Spleen (tissue), 11 donors: Measurements from ENCODE around the gene NAA30. TPM values are rescaled to one million over a fixed set of nuclear protein-coding genes. Genes with fewer than 3 reads are reported as not detected.

Source experiments
- DNase-seq: peaks from one replicate; pipeline ENCODE4 v3.0.0-alpha.2; 2020
- H3K27ac ChIP-seq, 8 donors: fragments of 200-600 bp; sonication (generic) in 7 of 8; 1 replicate in 4 of 8; 2 replicates in 4 of 8; pipeline versions ENCODE4 v1.5.0 to v1.8.0; 2016 to 2021; ENCODE audit warnings: inconsistent platforms in 4 of 8, mild to moderate bottlenecking in 4 of 8, moderate library complexity in 1 of 8
- H3K27me3 ChIP-seq, 7 donors: fragments of 200-600 bp; sonication (generic) in 6 of 7; replicated peaks in 1 of 7; 1 replicate in 4 of 7; 2 replicates in 3 of 7; pipeline versions ENCODE4 v1.5.0 to v1.8.0; 2016 to 2021; ENCODE audit warnings: inconsistent platforms in 3 of 7, mild to moderate bottlenecking in 1 of 7
- H3K36me3 ChIP-seq, 6 donors: fragments of 200-600 bp; sonication (generic) in 5 of 6; 1 replicate in 4 of 6; 2 replicates in 2 of 6; pipeline versions ENCODE4 v1.5.0 to v1.8.0; 2016 to 2021; ENCODE audit warnings: inconsistent platforms in 2 of 6
- H3K4me1 ChIP-seq, 6 donors: fragments of 200-600 bp; sonication (generic) in 5 of 6; 1 replicate in 3 of 6; 2 replicates in 3 of 6; pipeline versions ENCODE4 v1.5.0 to v1.8.0; 2016 to 2021; ENCODE audit warnings: inconsistent platforms in 3 of 6
- H3K4me3 ChIP-seq, 8 donors: fragments of 200-600 bp; sonication (generic) in 7 of 8; 1 replicate in 4 of 8; 2 replicates in 4 of 8; pipeline versions ENCODE4 v1.5.0 to v1.8.0; 2016 to 2021; ENCODE audit warnings: inconsistent platforms in 4 of 8, mild to moderate bottlenecking in 4 of 8, moderate library complexity in 2 of 8
- H3K9me3 ChIP-seq, 8 donors: fragments of 200-600 bp; sonication (generic) in 7 of 8; 1 replicate in 4 of 8; 2 replicates in 4 of 8; pipeline versions ENCODE4 v1.5.0 to v1.8.0; 2016 to 2021; ENCODE audit warnings: inconsistent platforms in 4 of 8
- CTCF ChIP-seq, 11 experiments: fragments of 200-600 bp in 7 of 11; fragments of 450-650 bp in 4 of 11; sonication (generic) in 4 of 11; IDR thresholded peaks in 8 of 11; conservative IDR thresholded peaks in 3 of 11; 1 replicate in 7 of 11; 2 replicates in 4 of 11; pipeline versions ENCODE4 v1.4.0 to v1.8.0; 2016 to 2021; ENCODE audit warnings: antibody characterized with exemption in 11 of 11, inconsistent platforms in 4 of 11, mild to moderate bottlenecking in 1 of 11
- POLR2A ChIP-seq, 3 donors: fragments of 450-650 bp; IDR thresholded peaks; one replicate each; pipeline ENCODE4 v1.5.1; 2017; ENCODE audit warnings: antibody characterized with exemption in 3 of 3, mild to moderate bottlenecking in 1 of 3
- POLR2AphosphoS5 ChIP-seq, 3 donors: sonication (generic); formaldehyde crosslinking; IDR thresholded peaks; one replicate each; pipeline ENCODE4 v1.5.1; 2017; ENCODE audit warnings: antibody characterized with exemption in 3 of 3
- WGBS, 5 donors: extraction: QIAGEN DNeasy Blood & Tissue Kit in 3 of 5; methylation state at CpG; one replicate each; pipeline versions ENCODE4 v1.1.5 to v1.1.7; 2013 to 2018; 5-methylcytosine and 5-hydroxymethylcytosine counted together
- intact Hi-C: fragments of 100-400 bp; cut with DNase I; formaldehyde crosslinking; loops from one replicate; pipeline ENCODE4 v1.15.0; 2023; ENCODE audit warnings: low total_unique reads
- polyA plus RNA-seq, 3 donors: library from polyadenylated mRNA; stranded (reverse); fragments of 200-250 nt; gene quantifications; one replicate each; pipeline ENCODE4 v1.2.1, GENCODE V29; 2013
- total RNA-seq, 7 donors: library from RNA; depleted of rRNA in 3 of 7; stranded (reverse); fragments of >200 nt in 3 of 7; fragmentation: NEBNext Ultra II Directional in 4 of 7; extraction: Animal tissue kit (Norgen Biotek cat#: 25700) in 4 of 7; gene quantifications; one replicate each; pipeline versions ENCODE4 v1.1.0 to v1.2.1, GENCODE V29; 2016 to 2021
- donor health status: healthy with polysubstance abuse.
- donor health status: DM: no; HTN: no; CAD: no; lungs with moderate emphysema.
- donor health status: DM: no; HTN: no; CAD: no.
- donor health status: Bipolar disorder and iron deficiency.
- donor health status: healthy.
- donor health status: DM: no; HTN: no; CAD: no.
- donor health status: DM: yes; HTN: yes; CAD: no.

Gene NAA30
- total and polyA plus RNA-seq, 10 donors, result 2.8 to 24.4 (median 16.2) TPM

DNA sequence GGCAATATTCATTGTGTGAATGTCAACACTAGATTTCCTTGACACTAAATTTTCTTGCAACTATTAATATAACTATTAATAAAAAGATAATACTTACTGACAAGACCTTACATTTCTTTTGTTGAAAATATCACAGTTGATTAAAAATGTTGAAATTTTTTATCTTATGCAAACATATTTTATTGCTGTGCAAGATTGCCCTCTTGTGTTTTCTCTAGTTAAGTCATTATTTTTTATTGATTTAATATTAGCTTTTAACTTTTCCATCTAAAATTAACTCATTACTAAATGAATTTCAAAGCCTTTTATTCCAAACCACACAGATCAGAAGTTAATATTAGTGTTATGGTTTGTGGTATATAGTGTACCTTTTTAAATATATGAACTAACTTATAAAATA lies 11.7 kb upstream of the NAA30 start:
- intact Hi-C loops, result no loop called here
- Histone ChIP-seq H3K27me3 (no peaks in the 10 kb centered on the region), H3K9me3 (no peaks in the 10 kb centered on the region), H3K27ac (no peak overlapping the region), H3K36me3 (no peaks in the 10 kb centered on the region), H3K4me3 (no peak overlapping the region), H3K4me1 (no peaks in the 10 kb centered on the region)
- TF ChIP-seq POLR2A (IDR thresholded peaks at IDR 0.05) (no peak), POLR2AphosphoS5 (IDR thresholded peaks at IDR 0.05) (no peak), CTCF (IDR thresholded peaks at IDR 0.05 in 8 of 11, conservative IDR thresholded peaks at IDR 0.05 in 3 of 11) (no peak)
- DNase-seq, result no peak

- no peak for TF ChIP-seq POLR2A (IDR thresholded peaks at IDR 0.05)
- no peak for TF ChIP-seq CTCF (IDR thresholded peaks at IDR 0.05 in 8 of 11, conservative IDR thresholded peaks at IDR 0.05 in 3 of 11)
- TF ChIP-seq POLR2AphosphoS5 (IDR thresholded peaks at IDR 0.05), result no peak
- Histone ChIP-seq H3K9me3 (no peaks in the 10 kb centered on the region), H3K4me3 (no peak overlapping the region), H3K4me1 (no peaks in the 10 kb centered on the region), H3K36me3 (no peaks in the 10 kb centered on the region), H3K27me3 (no peaks in the 10 kb centered on the region), H3K27ac (no peak overlapping the region)
- DNase-seq, result no peak
- intact Hi-C loops, result no loop called here
- WGBS, 5 donors, result 75 to 89% (median 79%) methylated on average over 3 of the region's 3 CpGs
Measured at GRCh38 chr14:57380935-57381334, 9.5 kb upstream of the NAA30 start.

GRCh38 chr14:57382283-57382682 lies 8.1 kb upstream of the NAA30 start:
- intact Hi-C loops, result no loop called here
- H3K27ac ChIP-seq, result no peak overlapping the region
- H3K27me3 ChIP-seq, result no peaks in the 10 kb centered on the region
- no peak for DNase-seq
- no peaks in the 10 kb centered on the region for H3K4me1 ChIP-seq
- no peaks in the 10 kb centered on the region for H3K9me3 ChIP-seq
- no peaks in the 10 kb centered on the region for H3K36me3 ChIP-seq
- TF ChIP-seq CTCF (IDR thresholded peaks at IDR 0.05 in 8 of 11, conservative IDR thresholded peaks at IDR 0.05 in 3 of 11) (no peak), POLR2A (IDR thresholded peaks at IDR 0.05) (no peak), POLR2AphosphoS5 (IDR thresholded peaks at IDR 0.05) (no peak)
- H3K4me3 ChIP-seq, result no peak overlapping the region
- WGBS, 5 donors, result 67 to 87% (median 71%) methylated on average over 2 of the region's 2 CpGs

DNA sequence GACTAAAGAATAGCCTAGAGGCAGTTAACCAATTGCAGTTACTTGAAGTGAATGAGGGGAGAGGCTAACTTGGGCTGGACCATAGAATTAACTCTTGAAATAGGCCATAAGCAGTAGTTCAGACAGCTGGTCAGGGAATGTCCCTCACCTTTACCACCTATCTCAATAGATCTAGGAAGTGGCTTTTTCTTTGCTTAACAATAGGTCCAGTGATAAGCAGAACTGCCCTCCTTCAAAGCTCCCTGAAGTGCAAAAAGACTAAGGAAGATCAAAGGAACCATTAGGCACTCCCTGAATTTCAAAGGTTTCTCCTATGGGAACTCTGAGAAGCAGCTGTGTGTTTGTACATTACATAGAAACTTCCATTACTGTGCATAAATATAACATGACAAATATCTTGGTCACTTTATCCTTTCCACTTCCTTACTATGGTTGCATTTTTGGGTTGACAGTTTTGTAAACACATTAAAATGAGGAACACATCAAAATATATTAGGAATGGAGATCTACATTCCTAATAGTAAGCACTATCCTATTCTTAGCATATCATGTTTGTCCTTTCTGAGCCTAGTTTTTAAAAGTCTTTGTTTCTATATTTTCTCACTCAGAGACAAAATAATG lies 7.2 kb upstream of the NAA30 start:
- no peak for DNase-seq
- no peak overlapping the region for H3K27ac ChIP-seq
- H3K36me3 ChIP-seq, result no peaks in the 10 kb centered on the region
- H3K4me3 ChIP-seq, result no peak overlapping the region
- H3K9me3 ChIP-seq, result no peaks in the 10 kb centered on the region
- no peaks in the 10 kb centered on the region for H3K4me1 ChIP-seq
- intact Hi-C loops, result no loop called here
- no peaks in the 10 kb centered on the region for H3K27me3 ChIP-seq
- TF ChIP-seq POLR2AphosphoS5 (IDR thresholded peaks at IDR 0.05) (no peak), POLR2A (IDR thresholded peaks at IDR 0.05) (no peak), CTCF (IDR thresholded peaks at IDR 0.05 in 8 of 11, conservative IDR thresholded peaks at IDR 0.05 in 3 of 11) (no peak)
